Stromal cell of bone marrow (primary cell): Measurements from ENCODE around the gene MTA3.

Experiments used
- DNase-seq: peaks from one replicate; pipeline ENCODE4 v3.0.0-alpha.2; 2012; ENCODE audit warnings: low read depth

MTA3 gene

GRCh38 chr2:42787424-42787787 lies 219.0 kb downstream of the MTA3 start:
- no peak for DNase-seq

- DNase-seq: no peak
Measured at GRCh38 chr2:42787788-42788477, 219.5 kb downstream of the MTA3 start.

- DNase-seq: no peak
Measured at GRCh38 chr2:42788478-42788793, 220.0 kb downstream of the MTA3 start.

GRCh38 chr2:42788882-42789281 lies 220.4 kb downstream of the MTA3 start:
- DNase-seq: no peak

- DNase-seq: no peak
Measured at GRCh38 chr2:42789751-42790150, 221.3 kb downstream of the MTA3 start.

- no peak for DNase-seq
Measured at GRCh38 chr2:42791606-42792005, 223.2 kb downstream of the MTA3 start.

- DNase-seq: no peak
Measured at GRCh38 chr2:42792087-42792582, 223.7 kb downstream of the MTA3 start.

GRCh38 chr2:42792583-42793333 lies 224.3 kb downstream of the MTA3 start, which contains the start of gene HAAO:
Gene HAAO (minus strand): TSS chr2:42792583. CDS start chr2:42792536, 47 bp downstream.
- DNase-seq: no peak

GRCh38 chr2:42793334-42794270 lies 225.2 kb downstream of the MTA3 start:
- DNase-seq: no peak

GRCh38 chr2:42794271-42795046 lies 226.0 kb downstream of the MTA3 start:
- no peak for DNase-seq

GRCh38 chr2:42795275-42795674 lies 226.8 kb downstream of the MTA3 start:
- DNase-seq: no peak

- no peak for DNase-seq
Measured at GRCh38 chr2:42795841-42796301, 227.4 kb downstream of the MTA3 start.

- no peak for DNase-seq
Measured at GRCh38 chr2:42796427-42797248, 228.2 kb downstream of the MTA3 start.

GRCh38 chr2:42797281-42797680 lies 228.8 kb downstream of the MTA3 start:
- DNase-seq: no peak

GRCh38 chr2:42799881-42800280 lies 231.4 kb downstream of the MTA3 start:
- DNase-seq: no peak

- DNase-seq: no peak
Measured at GRCh38 chr2:42800461-42800962, 232.1 kb downstream of the MTA3 start.

- DNase-seq: no peak
Measured at GRCh38 chr2:42800981-42801380, 232.5 kb downstream of the MTA3 start.

GRCh38 chr2:42801381-42801780 lies 232.9 kb downstream of the MTA3 start:
- no peak for DNase-seq

- DNase-seq: no peak
Measured at GRCh38 chr2:42802150-42802549, 233.7 kb downstream of the MTA3 start.

GRCh38 chr2:42804338-42804737 lies 235.9 kb downstream of the MTA3 start:
- no peak for DNase-seq
